ENCODE data around the gene ITGB2.

ITGB2 gene

GRCh38 chr21:44907966-44908895, 12.5 kb downstream of the ITGB2 start:
- no peak for DNase-seq

GRCh38 chr21:44907225-44907965, 13.3 kb downstream of the ITGB2 start:
- no peak for DNase-seq

GRCh38 chr21:44905728-44906090, 15.0 kb downstream of the ITGB2 start:
- no peak for DNase-seq

- no peak for DNase-seq
Measured at GRCh38 chr21:44905016-44905727, 15.5 kb downstream of the ITGB2 start.

GRCh38 chr21:44904141-44904923, 16.4 kb downstream of the ITGB2 start:
- no peak for DNase-seq

DNA sequence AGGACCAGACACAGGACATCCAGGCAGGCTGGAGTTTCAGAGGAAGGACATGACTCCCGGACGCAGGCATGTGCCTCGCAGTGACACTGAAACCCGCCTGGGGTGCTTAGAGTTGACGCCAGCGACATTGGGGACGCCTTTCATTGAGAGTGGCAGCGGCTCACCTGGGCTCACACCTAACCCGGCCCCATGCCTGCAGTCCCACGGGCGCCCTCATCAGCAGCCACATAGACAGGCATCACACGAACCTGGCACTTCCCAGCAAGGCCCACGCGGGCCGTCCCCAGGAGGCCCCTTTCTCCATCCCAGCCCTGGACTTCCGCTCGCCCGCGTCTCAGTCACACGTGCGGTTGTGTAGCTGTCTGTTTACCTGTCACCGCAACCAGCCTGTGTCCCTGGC, 17.0 kb downstream of the ITGB2 start:
- no peak for DNase-seq

DNA sequence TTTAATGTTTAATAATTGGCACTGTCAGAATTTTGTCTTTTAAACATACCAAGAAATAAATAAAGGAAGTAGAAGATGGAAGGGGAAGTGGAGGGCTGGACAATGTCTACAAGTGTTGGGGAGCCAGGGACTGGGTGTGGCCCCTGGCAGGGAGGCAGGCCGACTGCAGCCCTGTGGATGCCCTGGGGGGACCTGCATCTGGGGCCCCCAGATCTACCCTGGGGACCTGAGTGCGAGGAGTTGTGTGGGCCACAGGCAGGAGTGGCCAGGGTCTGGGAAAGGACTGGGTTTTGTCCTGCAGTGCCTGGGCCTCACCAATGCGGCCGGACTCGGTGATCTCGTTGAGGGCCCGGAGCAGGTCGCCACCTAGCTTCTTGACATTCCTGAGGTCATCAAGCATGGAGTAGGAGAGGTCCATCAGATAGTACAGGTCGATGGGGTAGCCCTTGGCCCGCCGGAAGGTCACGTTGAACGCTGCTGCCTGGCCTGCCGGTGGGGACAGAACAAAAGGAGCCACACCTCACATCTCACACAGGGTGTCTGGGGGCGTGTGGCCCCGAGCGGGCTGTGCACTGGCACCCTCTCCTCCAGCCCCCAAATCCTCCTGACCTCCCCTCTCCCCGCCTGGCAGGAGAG, 17.5 kb downstream of the ITGB2 start:
- no peak for DNase-seq

DNA sequence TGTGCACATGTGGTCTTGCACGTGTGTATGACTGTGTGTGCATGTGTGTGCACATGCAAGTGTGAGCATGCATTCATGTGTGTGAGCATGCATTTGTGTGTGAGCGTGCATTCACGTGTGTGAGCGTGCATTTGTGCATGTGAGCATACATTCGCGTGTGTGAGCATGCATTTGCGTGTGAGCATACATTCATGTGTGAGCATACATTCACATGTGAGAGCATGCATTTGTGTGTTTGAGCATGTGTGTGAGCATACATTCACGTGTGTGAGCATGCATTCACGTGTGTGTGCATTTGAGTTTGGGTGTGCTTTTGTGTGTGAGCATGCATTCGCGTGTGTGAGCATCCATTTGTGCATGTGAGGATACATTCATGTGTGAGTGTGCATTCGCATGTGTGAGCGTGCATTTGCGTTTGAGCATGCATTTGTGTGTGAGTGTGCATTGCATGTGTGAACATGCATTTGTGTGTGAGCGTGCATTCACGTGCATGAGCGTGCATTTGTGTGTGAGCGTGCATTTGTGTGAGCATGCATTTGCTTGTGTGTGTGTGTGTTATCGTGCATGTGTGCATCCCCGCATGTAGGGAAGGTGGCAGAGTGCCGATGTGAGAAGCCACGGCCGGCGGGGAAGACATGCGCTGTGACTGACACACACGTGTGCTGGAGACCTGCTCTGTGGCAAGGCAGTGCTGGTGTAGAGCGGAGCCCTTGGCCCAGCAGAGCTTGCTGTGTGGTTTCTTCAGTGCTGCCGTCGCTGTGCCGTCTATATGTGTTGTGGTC, 18.2 kb downstream of the ITGB2 start:
- DNase-seq, result no peak

GRCh38 chr21:44901391-44902074, 19.2 kb downstream of the ITGB2 start:
- DNase-seq, result no peak

GRCh38 chr21:44900559-44901251, 20.0 kb downstream of the ITGB2 start:
- DNase-seq, result no peak

- DNase-seq, result no peak
Measured at GRCh38 chr21:44899768-44900558, 20.7 kb downstream of the ITGB2 start.

GRCh38 chr21:44898851-44899767, 21.6 kb downstream of the ITGB2 start:
- no peak for DNase-seq

GRCh38 chr21:44898011-44898488, 22.6 kb downstream of the ITGB2 start:
- DNase-seq, result no peak

GRCh38 chr21:44897326-44898010, 23.2 kb downstream of the ITGB2 start:
- DNase-seq, result no peak

- no peak for DNase-seq
Measured at GRCh38 chr21:44896561-44897286, 24.0 kb downstream of the ITGB2 start.

GRCh38 chr21:44895859-44896258, 24.8 kb downstream of the ITGB2 start:
- DNase-seq, result no peak
